LNCAP (cell line): ENCODE measurements around the gene SMC1B.

Experiments
- TF ChIP-seq, protein P1 (sequence below): fragments of 450-650 bp; IDR thresholded peaks from 2 replicates; pipeline ENCODE4 v1.5.1; 2017; ENCODE audit warnings: mild to moderate bottlenecking

The SMC1B gene

DNA sequence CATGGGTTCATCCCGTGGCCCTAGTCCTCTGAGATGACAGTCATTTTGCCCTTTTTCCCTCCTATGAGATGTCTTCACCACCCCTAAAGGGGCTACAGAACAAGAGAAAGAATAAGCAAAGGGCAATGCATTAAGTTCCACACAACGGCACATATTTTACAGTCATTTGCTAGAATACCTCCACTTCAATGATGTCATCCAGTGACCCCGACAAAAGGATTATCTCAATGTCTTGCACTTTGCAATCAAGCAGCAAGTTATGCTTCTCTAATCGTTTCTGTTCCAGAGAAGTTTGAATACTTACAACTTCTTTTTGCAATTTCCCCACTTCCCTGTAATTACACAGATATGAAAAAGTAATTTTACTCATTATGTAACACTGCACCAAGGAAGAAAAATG is 53.8 kb downstream of the SMC1B start:
- TF ChIP-seq, protein P1, sequence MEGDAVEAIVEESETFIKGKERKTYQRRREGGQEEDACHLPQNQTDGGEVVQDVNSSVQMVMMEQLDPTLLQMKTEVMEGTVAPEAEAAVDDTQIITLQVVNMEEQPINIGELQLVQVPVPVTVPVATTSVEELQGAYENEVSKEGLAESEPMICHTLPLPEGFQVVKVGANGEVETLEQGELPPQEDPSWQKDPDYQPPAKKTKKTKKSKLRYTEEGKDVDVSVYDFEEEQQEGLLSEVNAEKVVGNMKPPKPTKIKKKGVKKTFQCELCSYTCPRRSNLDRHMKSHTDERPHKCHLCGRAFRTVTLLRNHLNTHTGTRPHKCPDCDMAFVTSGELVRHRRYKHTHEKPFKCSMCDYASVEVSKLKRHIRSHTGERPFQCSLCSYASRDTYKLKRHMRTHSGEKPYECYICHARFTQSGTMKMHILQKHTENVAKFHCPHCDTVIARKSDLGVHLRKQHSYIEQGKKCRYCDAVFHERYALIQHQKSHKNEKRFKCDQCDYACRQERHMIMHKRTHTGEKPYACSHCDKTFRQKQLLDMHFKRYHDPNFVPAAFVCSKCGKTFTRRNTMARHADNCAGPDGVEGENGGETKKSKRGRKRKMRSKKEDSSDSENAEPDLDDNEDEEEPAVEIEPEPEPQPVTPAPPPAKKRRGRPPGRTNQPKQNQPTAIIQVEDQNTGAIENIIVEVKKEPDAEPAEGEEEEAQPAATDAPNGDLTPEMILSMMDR, result no peak

DNA sequence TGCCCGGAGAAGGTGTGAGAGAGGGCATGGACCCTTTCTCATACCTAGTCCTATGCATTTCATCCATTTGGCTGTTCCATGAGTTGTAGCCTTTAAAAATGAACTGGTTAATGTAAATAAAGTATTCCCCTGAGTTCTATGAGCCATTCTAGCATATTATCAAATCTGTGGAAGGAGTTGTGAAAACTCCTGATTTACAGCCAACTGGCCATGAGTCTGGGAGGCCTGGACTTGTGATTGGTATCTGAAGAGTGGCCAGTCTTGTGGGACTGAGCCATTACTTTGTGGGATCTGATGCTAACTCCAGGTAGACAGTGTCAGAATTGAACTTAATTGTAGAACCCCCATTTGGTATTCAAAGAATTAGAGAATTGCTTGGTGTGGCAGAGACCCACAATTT is 55.3 kb downstream of the SMC1B start:
- TF ChIP-seq, protein P1, result no peak

GRCh38 chr22:45357490-45357889 is 55.9 kb downstream of the SMC1B start:
- TF ChIP-seq, protein P1, result no peak

- TF ChIP-seq, protein P1, result no peak
Measured at GRCh38 chr22:45353786-45354185, 59.6 kb downstream of the SMC1B start.

DNA sequence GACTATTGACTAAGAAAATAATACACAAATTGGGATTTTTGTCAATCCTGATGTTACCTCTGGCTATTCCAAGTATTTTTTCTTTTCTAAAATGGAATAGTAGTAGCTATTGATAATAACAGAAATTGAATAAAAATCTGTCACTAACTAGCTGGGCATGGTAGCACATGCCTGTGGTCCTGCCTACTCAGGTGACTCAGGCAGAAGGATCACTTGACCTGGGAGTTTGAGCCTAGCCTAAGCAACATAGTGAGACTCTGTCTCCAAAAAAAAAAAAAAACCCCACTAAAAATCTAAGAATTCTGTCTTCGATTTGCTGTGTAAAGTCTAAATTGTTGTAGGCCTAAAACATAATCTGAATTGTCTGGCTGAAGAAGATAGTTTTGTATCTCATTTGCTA is 61.4 kb downstream of the SMC1B start:
- TF ChIP-seq, protein P1, result no peak

GRCh38 chr22:45349916-45350315 is 63.5 kb downstream of the SMC1B start:
- TF ChIP-seq, protein P1, result no peak

- TF ChIP-seq, protein P1, result no peak
Measured at GRCh38 chr22:45344334-45344733, 69.1 kb downstream of the SMC1B start.

- TF ChIP-seq, protein P1, result no peak
Measured at GRCh38 chr22:45343143-45343542, 70.3 kb downstream of the SMC1B start.
